DOHH2 (cell line): ENCODE measurements around the gene CGB3.
A peak's percentile ranks its signal among the peaks of the same experiment; 100 is the strongest.
"Not testable (repeated sequence)": the region's sequence is repeated elsewhere in the genome, so short reads cannot be mapped to it uniquely, and the experiment has no call there.

ENCODE experiments used
- H3F3A ChIP-seq: fragments of 200-600 bp; sonication (generic), shearing (Covaris generic); 2 replicates; pipeline ENCODE4 v1.6.0; 2016; ENCODE audit warnings: antibody characterized with exemption, mild to moderate bottlenecking; ENCODE audit not compliant: control insufficient read depth, insufficient read depth
- H3K27ac ChIP-seq: fragments of 200-600 bp; sonication (generic); 2 replicates; pipeline ENCODE4 v1.5.1; 2014; ENCODE audit warnings: low read depth, mild to moderate bottlenecking, low read length, moderate library complexity
- H3K27me3 ChIP-seq: fragments of 200-600 bp; sonication (generic); 2 replicates; pipeline ENCODE4 v1.6.1; 2014; ENCODE audit warnings: mild to moderate bottlenecking, low read length, mixed read lengths; ENCODE audit not compliant: control insufficient read depth
- H3K36me3 ChIP-seq: fragments of 200-600 bp; sonication (generic); 2 replicates; pipeline ENCODE4 v1.6.1; 2014; ENCODE audit warnings: mild to moderate bottlenecking, low read length, moderate library complexity, mixed read lengths; ENCODE audit not compliant: control insufficient read depth
- H3K4me1 ChIP-seq: fragments of 200-600 bp; sonication (generic); 2 replicates; pipeline ENCODE4 v1.6.1; 2014; ENCODE audit warnings: mild to moderate bottlenecking, low read length, mixed read lengths; ENCODE audit not compliant: control insufficient read depth
- H3K4me2 ChIP-seq: fragments of 200-600 bp; sonication (generic); 2 replicates; pipeline ENCODE4 v1.6.0; 2014; ENCODE audit warnings: mild to moderate bottlenecking, low read length, moderate library complexity
- H3K4me3 ChIP-seq: fragments of 200-600 bp; sonication (generic); 2 replicates; pipeline ENCODE4 v1.5.1; 2014; ENCODE audit warnings: mild to moderate bottlenecking, low read length, mixed read lengths
- H3K79me2 ChIP-seq: fragments of 200-600 bp; sonication (generic); 2 replicates; pipeline ENCODE4 v1.6.1; 2014; ENCODE audit warnings: mild to moderate bottlenecking, low read length, mixed read lengths; ENCODE audit not compliant: control insufficient read depth
- H3K9me2 ChIP-seq: fragments of 200-600 bp; sonication (generic); replicated peaks from 2 replicates; pipeline ENCODE4 v1.6.1; 2014; ENCODE audit warnings: mild to moderate bottlenecking, low read length, mixed read lengths; ENCODE audit not compliant: control insufficient read depth
- H3K9me3 ChIP-seq: fragments of 200-600 bp; sonication (generic); 2 replicates; pipeline ENCODE4 v1.6.1; 2014; ENCODE audit warnings: antibody characterized with exemption, low read length, mixed read lengths; ENCODE audit not compliant: control insufficient read depth, insufficient read depth
- H4K20me1 ChIP-seq: fragments of 200-600 bp; sonication (generic); 2 replicates; pipeline ENCODE4 v1.6.0; 2014; ENCODE audit warnings: low read depth, mild to moderate bottlenecking, antibody characterized with exemption, low read length, moderate library complexity; ENCODE audit not compliant: control insufficient read depth, insufficient read depth
- EZH2phosphoT487 ChIP-seq: fragments of 200-600 bp; sonication (generic); IDR thresholded peaks from 2 replicates; pipeline ENCODE4 v1.6.1; 2017; ENCODE audit warnings: borderline replicate concordance, mild to moderate bottlenecking, antibody characterized with exemption, low read length, moderate library complexity, mixed read lengths
- TF ChIP-seq, protein P1 (sequence below): fragments of 200-600 bp; sonication (generic); IDR thresholded peaks from one replicate; pipeline ENCODE4 v1.5.1; 2014; ENCODE audit warnings: antibody characterized with exemption, mild to moderate bottlenecking, low read depth, low read length; ENCODE audit not compliant: poor library complexity, severe bottlenecking

Gene CGB3

DNA sequence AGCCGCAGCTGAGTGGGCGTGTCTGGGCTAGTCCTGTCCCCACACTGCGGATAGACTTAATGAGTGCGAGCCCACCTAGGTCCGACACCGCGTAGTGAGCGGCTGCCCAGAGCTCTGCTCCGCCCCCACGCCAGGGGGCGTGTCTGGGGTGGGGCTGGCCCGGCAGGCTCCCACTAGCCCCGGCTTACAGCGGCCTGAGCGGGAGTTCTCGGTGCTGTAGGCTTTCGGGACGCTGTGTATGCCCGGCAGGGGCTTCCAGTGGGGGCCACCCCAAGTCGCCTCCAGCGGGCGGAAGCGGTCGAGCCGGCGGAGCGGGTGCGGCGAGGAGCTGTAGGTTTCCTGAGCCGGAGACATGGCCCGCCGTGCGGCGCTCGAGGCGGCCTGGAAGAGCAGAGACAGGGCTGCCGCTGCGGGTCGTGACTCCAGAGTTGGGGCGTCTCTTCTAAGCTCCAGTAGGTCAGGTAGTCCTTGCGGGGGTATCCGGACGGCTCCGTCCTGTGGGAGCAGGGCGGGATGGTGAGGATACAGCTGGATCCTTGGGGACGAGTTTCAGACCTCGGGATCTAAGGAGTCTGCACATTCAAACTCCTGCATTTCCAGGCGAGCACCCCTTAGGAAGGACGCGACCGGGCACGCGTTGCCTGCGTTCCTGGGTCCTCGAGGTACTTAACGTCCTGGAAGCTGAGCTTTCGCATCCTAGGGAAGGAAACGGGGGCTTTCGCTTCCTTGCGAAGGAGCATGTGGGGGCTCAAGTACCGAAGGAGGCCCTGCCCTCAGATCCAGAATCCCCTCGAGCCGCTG lies 32.2 kb upstream of the CGB3 start:
- no peaks in the 10 kb centered on the region for H4K20me1 ChIP-seq
- peaks cover 12% of the 10 kb centered on the region for H3K4me1 ChIP-seq
- H3K9me3 ChIP-seq: no peaks in the 10 kb centered on the region
- H3F3A ChIP-seq: no peaks in the 10 kb centered on the region
- peak; percentile 91 for TF ChIP-seq EZH2phosphoT487
- TF ChIP-seq, protein P1, sequence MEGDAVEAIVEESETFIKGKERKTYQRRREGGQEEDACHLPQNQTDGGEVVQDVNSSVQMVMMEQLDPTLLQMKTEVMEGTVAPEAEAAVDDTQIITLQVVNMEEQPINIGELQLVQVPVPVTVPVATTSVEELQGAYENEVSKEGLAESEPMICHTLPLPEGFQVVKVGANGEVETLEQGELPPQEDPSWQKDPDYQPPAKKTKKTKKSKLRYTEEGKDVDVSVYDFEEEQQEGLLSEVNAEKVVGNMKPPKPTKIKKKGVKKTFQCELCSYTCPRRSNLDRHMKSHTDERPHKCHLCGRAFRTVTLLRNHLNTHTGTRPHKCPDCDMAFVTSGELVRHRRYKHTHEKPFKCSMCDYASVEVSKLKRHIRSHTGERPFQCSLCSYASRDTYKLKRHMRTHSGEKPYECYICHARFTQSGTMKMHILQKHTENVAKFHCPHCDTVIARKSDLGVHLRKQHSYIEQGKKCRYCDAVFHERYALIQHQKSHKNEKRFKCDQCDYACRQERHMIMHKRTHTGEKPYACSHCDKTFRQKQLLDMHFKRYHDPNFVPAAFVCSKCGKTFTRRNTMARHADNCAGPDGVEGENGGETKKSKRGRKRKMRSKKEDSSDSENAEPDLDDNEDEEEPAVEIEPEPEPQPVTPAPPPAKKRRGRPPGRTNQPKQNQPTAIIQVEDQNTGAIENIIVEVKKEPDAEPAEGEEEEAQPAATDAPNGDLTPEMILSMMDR: peak; percentile 23
- H3K9me2 ChIP-seq: no peaks in the 10 kb centered on the region
- H3K27me3 ChIP-seq: peaks cover 49% of the 10 kb centered on the region
- H3K27ac ChIP-seq: no peak overlapping the region
- no peaks in the 10 kb centered on the region for H3K79me2 ChIP-seq
- H3K36me3 ChIP-seq: no peaks in the 10 kb centered on the region
- H3K4me2 ChIP-seq: peak overlapping the region; percentile 65
- H3K4me3 ChIP-seq: peak overlapping the region; percentile 64

DNA sequence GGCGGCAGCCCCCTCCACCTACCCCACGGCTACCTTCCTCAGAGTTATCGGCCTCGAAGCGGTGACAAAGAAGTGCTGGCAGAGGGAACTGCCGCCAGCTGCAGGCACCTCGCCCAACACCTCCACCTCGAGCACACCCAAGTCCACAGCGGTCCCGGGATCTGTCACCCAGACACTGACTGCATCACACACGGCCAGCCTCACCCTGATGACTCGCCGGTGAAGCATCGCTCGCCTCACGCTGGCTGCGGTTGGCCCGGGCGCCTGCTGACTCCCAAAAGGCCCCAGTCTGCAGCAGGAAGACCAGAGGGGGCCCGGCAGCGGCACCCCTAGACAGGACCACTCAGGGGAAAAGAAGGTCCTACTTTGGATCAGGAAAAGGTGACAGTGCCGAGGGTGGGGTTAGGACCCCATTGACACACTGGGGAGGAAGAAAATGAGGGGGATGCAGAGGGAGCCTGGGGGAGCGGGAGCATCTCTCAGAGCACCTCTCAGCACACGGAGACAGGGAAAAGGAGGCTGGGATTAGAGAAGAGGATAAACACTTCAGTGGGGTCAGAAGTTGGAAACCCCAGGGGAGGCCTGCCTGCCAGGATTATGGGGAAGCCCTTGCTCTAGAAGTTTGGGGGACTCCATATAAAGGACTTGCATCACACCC lies 26.4 kb upstream of the CGB3 start:
- not testable (repeated sequence) for H3K79me2 ChIP-seq, H3K27ac ChIP-seq, H3K4me2 ChIP-seq, H3K9me3 ChIP-seq, H3F3A ChIP-seq, H3K9me2 ChIP-seq, H3K4me3 ChIP-seq, H3K4me1 ChIP-seq, H3K36me3 ChIP-seq, H3K27me3 ChIP-seq, H4K20me1 ChIP-seq

DNA sequence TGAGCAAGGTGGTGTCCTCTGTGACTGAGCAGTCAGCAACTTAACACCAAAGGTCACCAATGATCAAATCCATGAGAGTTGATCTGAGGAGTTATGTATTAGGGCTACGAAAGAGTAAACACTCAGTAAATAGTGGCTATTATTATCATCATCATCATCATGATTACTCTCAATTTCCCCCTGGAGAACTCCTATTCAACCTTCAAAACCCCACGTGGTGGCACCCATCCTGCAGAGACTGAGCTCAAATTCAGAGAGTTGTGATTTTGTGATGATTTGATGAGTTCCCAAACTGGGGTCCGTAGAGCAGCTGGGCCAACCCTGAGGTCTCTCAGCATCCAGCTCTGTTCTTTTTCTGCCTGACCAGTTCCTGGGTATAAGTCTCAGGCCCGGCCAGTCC lies 25.7 kb upstream of the CGB3 start:
- not testable (repeated sequence) for H3K4me2 ChIP-seq, H3K9me3 ChIP-seq, H3K27ac ChIP-seq, H3K36me3 ChIP-seq, H4K20me1 ChIP-seq, H3K9me2 ChIP-seq, H3K79me2 ChIP-seq, H3K27me3 ChIP-seq, H3K4me3 ChIP-seq, H3F3A ChIP-seq, H3K4me1 ChIP-seq

DNA sequence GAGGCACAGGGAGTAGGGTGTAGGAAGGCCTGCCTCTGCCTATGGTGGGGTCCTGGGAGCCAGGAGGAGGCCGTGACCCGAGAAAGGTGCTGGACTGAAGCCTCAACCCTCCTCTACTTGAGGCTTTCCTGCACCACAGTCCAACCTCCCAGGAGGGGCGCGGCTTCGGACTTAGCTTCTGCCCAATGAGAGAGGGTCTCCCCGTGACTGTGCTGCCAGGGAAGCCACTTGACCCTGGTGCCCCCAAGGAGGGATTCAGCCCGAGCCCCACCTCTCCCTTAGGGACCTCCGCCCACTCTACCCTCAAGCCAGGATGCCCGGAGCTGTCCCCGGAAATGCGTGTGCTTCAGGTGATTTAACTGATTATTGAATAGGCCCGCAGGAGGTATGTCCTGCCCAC lies 24.9 kb upstream of the CGB3 start, which contains the start of gene CGB8:
TSS of gene CGB8 (minus strand) at position 101 of the 400 bp plus-strand sequence. CDS start 372 bp downstream, outside the sequence.
- H3K4me3 ChIP-seq, H3K27ac ChIP-seq, H3K9me3 ChIP-seq, H3K27me3 ChIP-seq, H3F3A ChIP-seq, H3K36me3 ChIP-seq, H3K79me2 ChIP-seq, H3K9me2 ChIP-seq, H4K20me1 ChIP-seq, H3K4me2 ChIP-seq, H3K4me1 ChIP-seq: not testable (repeated sequence)

DNA sequence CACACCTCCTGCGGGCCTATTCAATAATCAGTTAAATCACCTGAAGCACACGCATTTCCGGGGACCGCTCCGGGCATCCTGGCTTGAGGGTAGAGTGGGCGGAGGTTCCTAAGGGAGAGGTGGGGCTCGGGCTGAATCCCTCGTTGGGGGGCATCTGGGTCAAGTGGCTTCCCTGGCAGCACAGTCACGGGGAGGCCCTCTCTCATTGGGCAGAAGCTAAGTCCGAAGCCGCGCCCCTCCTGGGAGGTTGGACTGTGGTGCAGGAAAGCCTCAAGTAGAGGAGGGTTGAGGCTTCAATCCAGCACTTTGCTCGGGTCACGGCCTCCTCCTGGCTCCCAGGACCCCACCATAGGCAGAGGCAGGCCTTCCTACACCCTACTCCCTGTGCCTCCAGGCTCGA lies 19.4 kb upstream of the CGB3 start, which contains the start of gene CGB5:
TSS of gene CGB5 (plus strand) at position 301 of the 400 bp plus-strand sequence. CDS start 362 bp downstream, outside the sequence.
- H3K27ac ChIP-seq, H3K4me3 ChIP-seq, H3K4me2 ChIP-seq, H3K79me2 ChIP-seq, H3K9me3 ChIP-seq, H3K36me3 ChIP-seq, H3K27me3 ChIP-seq, H3K4me1 ChIP-seq, H3K9me2 ChIP-seq, H4K20me1 ChIP-seq, H3F3A ChIP-seq: not testable (repeated sequence)

DNA sequence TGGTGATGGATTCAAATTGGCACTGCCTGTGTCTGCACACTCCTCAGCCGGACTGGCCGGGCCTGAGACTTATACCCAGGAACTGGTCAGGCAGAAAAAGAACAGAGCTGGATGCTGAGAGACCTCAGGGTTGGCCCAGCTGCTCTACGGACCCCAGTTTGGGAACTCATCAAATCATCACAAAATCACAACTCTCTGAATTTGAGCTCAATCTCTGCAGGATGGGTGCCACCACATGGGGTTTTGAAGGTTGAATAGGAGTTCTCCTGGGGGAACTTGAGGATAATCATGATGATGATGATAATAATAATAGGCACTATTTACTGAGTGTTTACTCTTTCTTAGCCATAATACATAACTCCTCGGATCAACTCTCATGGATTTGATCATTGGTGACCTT lies 18.5 kb upstream of the CGB3 start:
- H3K79me2 ChIP-seq, H3K4me3 ChIP-seq, H3K9me3 ChIP-seq, H3F3A ChIP-seq, H3K27ac ChIP-seq, H3K36me3 ChIP-seq, H3K4me1 ChIP-seq, H3K27me3 ChIP-seq, H4K20me1 ChIP-seq, H3K4me2 ChIP-seq, H3K9me2 ChIP-seq: not testable (repeated sequence)
